ENCODE measurements around the gene TCEAL9. TPM values are rescaled to one million over a fixed set of nuclear protein-coding genes. Genes with fewer than 3 reads are reported as not detected.

Gene TCEAL9
- total and polyA plus RNA-seq, 2 of the 4 experiments (the other 2 are of a cell fraction) = 20.3 to 111 TPM

DNA sequence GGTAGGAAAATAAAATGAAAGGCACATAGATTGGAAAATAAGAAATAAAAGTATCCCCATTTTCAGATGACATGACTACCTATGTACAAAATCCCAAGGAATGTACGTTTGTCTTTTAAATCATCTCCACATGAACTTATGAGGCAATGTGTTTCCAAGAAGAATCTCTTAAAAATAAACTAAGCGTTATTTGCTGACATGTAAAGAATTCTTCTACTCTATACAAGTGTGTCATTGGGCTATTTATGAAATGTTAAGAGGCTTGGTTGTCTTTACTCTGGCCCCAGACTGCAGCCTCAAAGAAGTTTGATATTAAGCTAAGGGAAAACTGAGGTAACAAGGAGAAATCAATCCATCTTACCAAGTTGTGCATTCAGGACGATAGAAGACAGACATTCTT, 37.2 kb downstream of the TCEAL9 start:
- Histone ChIP-seq H2BK15ac (ENCODE audit: low read depth, low read length) (peak overlapping the region; percentile 100; the same call in 2 of the 3 replicates), H3K4me1 (ENCODE audit: control insufficient read depth, insufficient read depth, low read length) (peaks cover 16% of the 10 kb centered on the region), H3K4ac (ENCODE audit: low read depth, low read length) (peak overlapping the region; percentile 94), H3K18ac (ENCODE audit: low read depth, low read length) (peak overlapping the region; percentile 87), H3K9me3 (ENCODE audit: control insufficient read depth, insufficient read depth, low read length) (no peaks in the 10 kb centered on the region), H3K4me3 (ENCODE audit: insufficient read depth, low read depth, low read length) (no peak overlapping the region), H2AK5ac (ENCODE audit: low read depth, low read length) (peak overlapping the region; percentile 95), H2AFZ (replicated peaks; ENCODE audit: low read length, poor library complexity) (no peak overlapping the region), H2AK9ac (replicated peaks; ENCODE audit: low read depth, low read length, poor library complexity) (no peak overlapping the region), H3K14ac (replicated peaks; ENCODE audit: low read depth, low read length) (peak overlapping the region; percentile 85), H4K5ac (ENCODE audit: low read depth, low read length) (peak overlapping the region; percentile 64), H3K9ac (ENCODE audit: low read depth, low read length) (no peak overlapping the region), H3K79me1 (ENCODE audit: low read depth in 1 of 2, low read length in 2 of 2) (no peaks in the 10 kb centered on the region), H4K91ac (ENCODE audit: insufficient read depth, low read depth, low read length) (peak overlapping the region; percentile 95), H3K27me3 (ENCODE audit: control insufficient read depth, insufficient read depth, low read length) (no peaks in the 10 kb centered on the region), H3K36me3 (ENCODE audit: control insufficient read depth, insufficient read depth, low read length) (no peaks in the 10 kb centered on the region), H4K8ac (ENCODE audit: low read depth in 2 of 2, low read length in 2 of 2) (peak overlapping the region; percentile 69 to 97), H3K27ac (ENCODE audit: insufficient read depth, low read length) (peak overlapping the region; percentile 79; the same call in 1 of the 2 replicates), H4K20me1 (ENCODE audit: insufficient read depth, low read length) (no peaks in the 10 kb centered on the region), H2BK120ac (ENCODE audit: low read depth, low read length) (peak overlapping the region; percentile 93), H3K56ac (ENCODE audit: extremely low read depth, insufficient read depth, low read length) (peak overlapping the region; percentile 80), H2BK5ac (ENCODE audit: low read depth, low read length, poor library complexity, severe bottlenecking) (peak overlapping the region; percentile 94), H2BK20ac (ENCODE audit: low read depth, low read length) (peak overlapping the region; percentile 91), H3K9me1 (ENCODE audit: insufficient read depth, low read length) (peaks cover 6% of the 10 kb centered on the region; the same call in 1 of the 2 replicates), H3K23ac (ENCODE audit: low read depth, low read length) (peak overlapping the region; percentile 76; the same call in 1 of the 2 replicates), H3K4me2 (ENCODE audit: low read depth, low read length) (peak overlapping the region; percentile 10; the same call in 1 of the 2 replicates)
- ChIA-PET POLR2A (ENCODE audit: unreplicated experiment) (no interaction called here), CTCF (no interaction called here)
- WGBS, 2 experiments (ENCODE audit: extremely low coverage in 2 of 2, insufficient read length in 1 of 2) = no CpG with 5 or more reads among the region's 3 CpGs
- dilution Hi-C loops (cut with HindIII; ENCODE audit: low sequenced_read_pairs, unreplicated experiment) (no loop called here), in situ Hi-C loops (cut with MboI; ENCODE audit: low sequenced_read_pairs) (no loop called here), intact Hi-C loops (cut with micrococcal nuclease) (no loop called here)
- DNase-seq (peak; percentile 59), ATAC-seq (ENCODE audit: low read depth) (peak; percentile 76)
- BruUV-seq (replicated peaks) = no TSS peak
- TF ChIP-seq MAFK (IDR thresholded peaks at IDR 0.05; ENCODE audit: low read depth, low read length) = peak; percentile 84
- peak; percentile 33; the same call in 1 of the 2 replicates for TF ChIP-seq CEBPB (IDR thresholded peaks at IDR 0.05; ENCODE audit: low read depth, low read length)
- no peak for TF ChIP-seq MAZ (IDR thresholded peaks at IDR 0.05; ENCODE audit: borderline replicate concordance, low read depth, low read length)
- TF ChIP-seq RCOR1 (IDR thresholded peaks at IDR 0.05; ENCODE audit: insufficient replicate concordance, low read length) = no peak

Measured in IMR-90 (cell line).